SU-DHL-6 (cell line): ENCODE data around the gene HMCN2.

Experiments
- H2AFZ ChIP-seq: fragments of 200-600 bp; sonication (generic); 2 replicates; pipeline ENCODE4 v1.6.1; 2014; ENCODE audit warnings: low read depth, mild to moderate bottlenecking, moderate library complexity, mixed read lengths, antibody characterized with exemption, low read length; ENCODE audit not compliant: severe bottlenecking
- H3F3A ChIP-seq: fragments of 200-600 bp; shearing (Covaris generic); 2 replicates; pipeline ENCODE4 v1.6.0; 2016; ENCODE audit warnings: antibody characterized with exemption, mild to moderate bottlenecking; ENCODE audit not compliant: insufficient read depth
- H3K27ac ChIP-seq: fragments of 200-600 bp; sonication (generic); 2 replicates; pipeline ENCODE4 v1.5.1; 2016; ENCODE audit warnings: low read depth, mild to moderate bottlenecking, low read length, moderate library complexity, mixed read lengths
- H3K27me3 ChIP-seq: fragments of 200-600 bp; sonication (generic), shearing (Covaris generic); 2 replicates; pipeline ENCODE4 v1.6.0; 2014; ENCODE audit warnings: mild to moderate bottlenecking, low read length
- H3K36me3 ChIP-seq: fragments of 200-600 bp; sonication (generic); 2 replicates; pipeline ENCODE4 v1.6.1; 2014; ENCODE audit warnings: mild to moderate bottlenecking, low read length, mixed read lengths
- H3K4me2 ChIP-seq: fragments of 300-600, 200-600 bp; shearing (Covaris generic), sonication (generic); 2 replicates; pipeline ENCODE4 v1.6.0; 2014; ENCODE audit warnings: low read length, low read depth, mild to moderate bottlenecking; ENCODE audit not compliant: poor library complexity, severe bottlenecking
- H3K4me3 ChIP-seq: fragments of 200-600 bp; sonication (generic); 2 replicates; pipeline ENCODE4 v1.5.1; 2014; ENCODE audit warnings: antibody characterized with exemption, low read length, mild to moderate bottlenecking, mixed read lengths; ENCODE audit not compliant: insufficient read depth, poor library complexity, severe bottlenecking
- H3K79me2 ChIP-seq: fragments of 200-600 bp; sonication (generic); 2 replicates; pipeline ENCODE4 v1.6.1; 2014; ENCODE audit warnings: mild to moderate bottlenecking, low read length, moderate library complexity; ENCODE audit not compliant: insufficient read depth
- H3K9ac ChIP-seq: fragments of 200-600 bp; sonication (generic); 2 replicates; pipeline ENCODE4 v1.7.0; 2014; ENCODE audit warnings: mild to moderate bottlenecking, low read length
- H3K9me2 ChIP-seq: fragments of 200-600 bp; sonication (generic); replicated peaks from 2 replicates; pipeline ENCODE4 v1.6.1; 2014; ENCODE audit warnings: low read length; ENCODE audit not compliant: insufficient read depth
- H3K9me3 ChIP-seq: fragments of 200-600 bp; sonication (generic); 2 replicates; pipeline ENCODE4 v1.6.1; 2014; ENCODE audit warnings: low read length, mixed read lengths; ENCODE audit not compliant: insufficient read depth
- H4K20me1 ChIP-seq: fragments of 200-600 bp; sonication (generic); 2 replicates; pipeline ENCODE4 v1.6.1; 2014; ENCODE audit warnings: low read depth, mild to moderate bottlenecking, antibody characterized with exemption, low read length, moderate library complexity, mixed read lengths
- EZH2phosphoT487 ChIP-seq: fragments of 200-600 bp; sonication (generic), shearing (Covaris generic); conservative IDR thresholded peaks from 2 replicates; pipeline ENCODE4 v1.6.1; 2018; ENCODE audit warnings: mild to moderate bottlenecking, antibody characterized with exemption, low read length, moderate library complexity, mixed read lengths
- TF ChIP-seq, protein P1 (sequence below): fragments of 200-600 bp; sonication (generic); IDR thresholded peaks from one replicate; pipeline ENCODE4 v1.5.1; 2017; ENCODE audit warnings: antibody characterized with exemption, mild to moderate bottlenecking, low read length, moderate library complexity; ENCODE audit not compliant: insufficient read depth, poor library complexity, severe bottlenecking

Gene HMCN2

DNA sequence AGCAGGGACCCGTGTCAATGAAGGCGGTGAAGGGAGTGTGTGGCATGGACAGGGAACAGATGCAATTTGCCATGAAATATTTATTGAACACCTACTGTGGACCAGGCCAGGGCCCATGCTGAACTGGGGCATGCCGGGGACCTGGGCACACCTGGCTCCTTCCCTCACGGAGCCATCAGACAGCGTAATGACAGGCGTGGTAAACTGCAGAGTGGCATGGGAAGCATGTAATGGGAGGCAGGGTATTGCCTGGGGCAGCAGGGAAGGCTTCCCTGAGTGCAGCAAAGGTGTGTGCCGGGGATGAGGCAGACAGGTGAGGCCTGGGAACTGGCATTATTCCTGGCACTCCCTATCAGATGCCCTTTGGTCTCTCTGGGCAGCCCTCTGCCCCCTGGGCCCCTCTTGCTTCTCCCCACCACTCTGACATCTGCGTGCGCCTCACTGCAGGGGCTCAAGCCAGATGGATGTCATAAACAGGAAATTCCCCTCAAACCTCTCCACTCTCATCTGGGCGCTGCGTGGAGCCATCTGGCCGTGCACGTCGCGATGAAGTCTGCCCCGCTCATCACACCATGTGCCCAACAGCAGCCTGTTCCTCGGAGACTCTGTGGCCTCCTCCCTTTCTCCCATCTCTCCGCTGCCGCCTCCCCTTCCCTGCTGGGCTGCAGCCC is 67.6 kb downstream of the HMCN2 start:
- Histone ChIP-seq H3K4me2 (no peak overlapping the region), H4K20me1 (no peaks in the 10 kb centered on the region), H3K36me3 (no peaks in the 10 kb centered on the region), H3K4me3 (no peak overlapping the region), H3K27ac (no peak overlapping the region), H2AFZ (no peak overlapping the region), H3K9ac (no peak overlapping the region), H3K9me2 (no peaks in the 10 kb centered on the region), H3K79me2 (no peaks in the 10 kb centered on the region), H3K9me3 (no peaks in the 10 kb centered on the region), H3F3A (no peaks in the 10 kb centered on the region), H3K27me3 (no peaks in the 10 kb centered on the region)
- TF ChIP-seq, protein P1, sequence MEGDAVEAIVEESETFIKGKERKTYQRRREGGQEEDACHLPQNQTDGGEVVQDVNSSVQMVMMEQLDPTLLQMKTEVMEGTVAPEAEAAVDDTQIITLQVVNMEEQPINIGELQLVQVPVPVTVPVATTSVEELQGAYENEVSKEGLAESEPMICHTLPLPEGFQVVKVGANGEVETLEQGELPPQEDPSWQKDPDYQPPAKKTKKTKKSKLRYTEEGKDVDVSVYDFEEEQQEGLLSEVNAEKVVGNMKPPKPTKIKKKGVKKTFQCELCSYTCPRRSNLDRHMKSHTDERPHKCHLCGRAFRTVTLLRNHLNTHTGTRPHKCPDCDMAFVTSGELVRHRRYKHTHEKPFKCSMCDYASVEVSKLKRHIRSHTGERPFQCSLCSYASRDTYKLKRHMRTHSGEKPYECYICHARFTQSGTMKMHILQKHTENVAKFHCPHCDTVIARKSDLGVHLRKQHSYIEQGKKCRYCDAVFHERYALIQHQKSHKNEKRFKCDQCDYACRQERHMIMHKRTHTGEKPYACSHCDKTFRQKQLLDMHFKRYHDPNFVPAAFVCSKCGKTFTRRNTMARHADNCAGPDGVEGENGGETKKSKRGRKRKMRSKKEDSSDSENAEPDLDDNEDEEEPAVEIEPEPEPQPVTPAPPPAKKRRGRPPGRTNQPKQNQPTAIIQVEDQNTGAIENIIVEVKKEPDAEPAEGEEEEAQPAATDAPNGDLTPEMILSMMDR: no peak
- TF ChIP-seq EZH2phosphoT487: no peak

DNA sequence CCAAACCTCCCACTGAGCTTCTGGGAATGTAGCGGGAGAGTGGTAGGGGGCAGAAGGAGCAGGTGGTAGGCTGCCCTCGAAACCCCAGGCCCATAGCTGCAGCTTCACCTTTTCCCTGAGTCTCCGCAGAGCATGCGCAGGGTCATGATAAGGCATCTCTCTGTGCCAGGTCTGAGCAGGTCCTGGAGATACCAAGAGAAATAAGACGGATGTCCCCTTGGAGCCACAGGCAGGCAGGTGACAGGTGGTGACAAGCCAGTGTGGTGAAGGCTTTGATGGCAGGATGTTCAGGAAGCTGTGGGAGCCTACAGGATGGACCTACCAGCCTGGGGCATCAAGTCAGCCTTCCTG is 68.1 kb downstream of the HMCN2 start:
- Histone ChIP-seq H3K9me3 (no peaks in the 10 kb centered on the region), H3F3A (no peaks in the 10 kb centered on the region), H3K27me3 (no peaks in the 10 kb centered on the region), H4K20me1 (no peaks in the 10 kb centered on the region), H3K9ac (no peak overlapping the region), H3K79me2 (no peaks in the 10 kb centered on the region), H2AFZ (no peak overlapping the region), H3K9me2 (no peaks in the 10 kb centered on the region), H3K4me3 (no peak overlapping the region), H3K27ac (no peak overlapping the region), H3K36me3 (no peaks in the 10 kb centered on the region), H3K4me2 (no peak overlapping the region)
- TF ChIP-seq EZH2phosphoT487: no peak
- TF ChIP-seq, protein P1: no peak

DNA sequence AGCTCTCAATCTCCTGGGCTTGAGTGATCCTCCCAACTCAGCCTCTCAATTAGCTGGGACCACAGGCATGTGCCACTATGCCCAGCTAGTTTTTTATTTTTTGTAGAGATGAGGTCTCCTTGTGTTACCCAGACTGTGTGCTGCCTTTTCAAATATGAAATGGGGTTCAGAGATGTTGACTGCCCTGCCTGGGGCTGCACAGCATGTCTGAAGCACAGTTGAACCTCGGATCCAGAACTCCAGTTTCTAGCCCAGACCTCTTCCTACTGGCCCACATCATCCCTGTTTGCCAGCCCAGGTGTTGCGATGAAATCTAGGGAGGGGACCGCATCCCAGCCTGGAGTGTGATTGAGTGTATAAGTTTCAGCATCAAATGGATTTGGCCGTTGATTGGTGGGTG is 69.4 kb downstream of the HMCN2 start:
- Histone ChIP-seq H3K9me3 (no peaks in the 10 kb centered on the region), H3K9ac (no peak overlapping the region), H3K9me2 (no peaks in the 10 kb centered on the region), H3K27me3 (no peaks in the 10 kb centered on the region), H4K20me1 (no peaks in the 10 kb centered on the region), H3K4me3 (no peak overlapping the region), H2AFZ (no peak overlapping the region), H3F3A (no peaks in the 10 kb centered on the region), H3K27ac (no peak overlapping the region), H3K36me3 (no peaks in the 10 kb centered on the region), H3K79me2 (no peaks in the 10 kb centered on the region), H3K4me2 (no peak overlapping the region)
- TF ChIP-seq EZH2phosphoT487: no peak
- TF ChIP-seq, protein P1: no peak
